HepG2 (cell line): Measurements from ENCODE around the gene ERF. TPM values are rescaled to one million over a fixed set of nuclear protein-coding genes. Genes with fewer than 3 reads are reported as not detected.
A peak's percentile ranks its signal among the peaks of the same experiment; 100 is the strongest.

ENCODE experiments used
- ARNT2 ChIP-seq: sonication (generic); formaldehyde crosslinking; IDR thresholded peaks from 2 replicates; pipeline ENCODE4 v1.8.0; 2022; ENCODE audit warnings: mild to moderate bottlenecking, low read depth, missing genetic modification reagents, moderate library complexity
- ETV5 ChIP-seq: IDR thresholded peaks from 2 replicates; pipeline ENCODE4 v1.6.1; 2018; ENCODE audit warnings: missing biosample characterization, missing genetic modification reagents, inconsistent platforms, borderline replicate concordance
- HMG20B ChIP-seq: conservative IDR thresholded peaks from 2 replicates; pipeline ENCODE4 v1.6.1; 2016; ENCODE audit warnings: missing genetic modification reagents, missing compliant biosample characterization
- HOMEZ ChIP-seq: IDR thresholded peaks from 2 replicates; pipeline ENCODE4 v1.6.1; 2016; ENCODE audit warnings: low read depth
- IRX3 ChIP-seq: sonication (generic); formaldehyde crosslinking; IDR thresholded peaks from 2 replicates; pipeline ENCODE4 v1.8.1; 2023; ENCODE audit warnings: mild to moderate bottlenecking, low read depth, missing genetic modification reagents, borderline replicate concordance
- KDM5A ChIP-seq: fragments of 200-600 bp; sonication (generic); IDR thresholded peaks from 2 replicates; pipeline ENCODE4 v1.7.0; 2018; ENCODE audit warnings: antibody characterized with exemption, mild to moderate bottlenecking, low read length, borderline replicate concordance
- MNT ChIP-seq: fragments of 450-650 bp; IDR thresholded peaks from 2 replicates; pipeline ENCODE4 v1.6.1; 2016
- MXD4 ChIP-seq: IDR thresholded peaks from 2 replicates; pipeline ENCODE4 v1.6.1; 2016; ENCODE audit warnings: mild to moderate bottlenecking, missing biosample characterization, missing genetic modification reagents
- RFX1 ChIP-seq: fragments of 450-650 bp; IDR thresholded peaks from 2 replicates; pipeline ENCODE4 v1.6.1; 2017
- ZBTB20 ChIP-seq: sonication (generic); formaldehyde crosslinking; IDR thresholded peaks from 2 replicates; pipeline ENCODE4 v1.8.1; 2023; ENCODE audit warnings: missing genetic modification reagents, low read depth, mild to moderate bottlenecking, borderline replicate concordance
- ZNF318 ChIP-seq: sonication (generic); formaldehyde crosslinking; IDR thresholded peaks from 2 replicates; pipeline ENCODE4 v1.4.0; 2020; ENCODE audit warnings: mild to moderate bottlenecking, missing genetic modification reagents
- ZNF441 ChIP-seq: sonication (generic); formaldehyde crosslinking; IDR thresholded peaks from 2 replicates; pipeline ENCODE4 v1.7.0; 2021; ENCODE audit warnings: missing genetic modification reagents, borderline replicate concordance
- ZNF720 ChIP-seq: sonication (generic); formaldehyde crosslinking; IDR thresholded peaks from 2 replicates; pipeline ENCODE4 v1.4.0; 2020; ENCODE audit warnings: missing genetic modification reagents
- ZNF775 ChIP-seq: sonication (generic); formaldehyde crosslinking; IDR thresholded peaks from 2 replicates; pipeline ENCODE4 v1.4.0; 2020; ENCODE audit warnings: missing genetic modification reagents, mild to moderate bottlenecking, moderate library complexity, borderline replicate concordance
- polyA plus RNA-seq, 8 experiments: library from polyadenylated mRNA; depleted of rRNA in 3 of 8; stranded (reverse) in 7 of 8; unstranded in 1 of 8; fragments of >200 nt; fragmentation: Illumina TruSeq in 4 of 8; extraction: Trizol in 4 of 8; gene quantifications; 2 replicates each; pipeline versions ENCODE4 v1.2.1 to v1.2.3, GENCODE V29; 2011 to 2016; ENCODE audit warnings: low read depth in 4 of 8, missing spikeins in 1 of 8, mixed read lengths in 1 of 8; ENCODE audit not compliant: insufficient read depth in 1 of 8
- total RNA-seq, 5 experiments: library from RNA; depleted of rRNA; stranded (reverse); fragments of >200 nt; fragmentation: Illumina TruSeq; extraction: Trizol; gene quantifications; 2 replicates each; pipeline ENCODE4 v1.2.3, GENCODE V29; 2016; ENCODE audit warnings: low read depth in 1 of 5

ERF gene
- total and polyA plus RNA-seq, 2 of the 13 experiments (the other 11 are each of a cell fraction or from before 2014, with no cell fraction given) = 67.1 to 69.9 TPM

GRCh38 chr19:42219812-42220750 is 34.8 kb downstream of the ERF start, which contains the start of gene ZNF526 (continued):
- no peak for TF ChIP-seq ZNF318
- TF ChIP-seq ETV5 (CRISPR knock-in tag) = peak; percentile 43; the same call in 1 of the 2 replicates
- TF ChIP-seq MNT = peak; percentile 73
- no peak; the same call in 1 of the 2 replicates for TF ChIP-seq RFX1
- TF ChIP-seq ARNT2 = peak; percentile 49; the same call in 1 of the 2 replicates
- TF ChIP-seq KDM5A = peak; percentile 81
- TF ChIP-seq ZNF720 (CRISPR knock-in tag) = no peak
- TF ChIP-seq IRX3 (CRISPR knock-in tag) = no peak
- no peak for TF ChIP-seq ZNF775 (CRISPR knock-in tag)
- peak; percentile 37; the same call in 1 of the 2 replicates for TF ChIP-seq ZBTB20 (CRISPR knock-in tag)
- TF ChIP-seq ZNF441 (CRISPR knock-in tag) = peak; percentile 55; the same call in 1 of the 2 replicates
- no peak for TF ChIP-seq HOMEZ
- 0 out of 2 replicates have a peak, but pooled peaks have one; percentile 47 for TF ChIP-seq HMG20B (CRISPR knock-in tag)
- peak; percentile 89 for TF ChIP-seq MXD4 (CRISPR knock-in tag)
